Astrocyte (in vitro differentiated cells and primary cell): Measurements from ENCODE around the gene RAVER1. TPM values are rescaled to one million over a fixed set of nuclear protein-coding genes. Genes with fewer than 3 reads are reported as not detected.

Source experiments
- DNase-seq: peaks from one replicate; pipeline ENCODE4 v3.0.0-alpha.2; 2010; ENCODE audit warnings: low read depth
- FAIRE-seq: peaks from 2 replicates; lab custom pipeline; 2011; peaks lifted over from hg19 to GRCh38; lab: Jason Lieb, UNC
- H2AFZ ChIP-seq: 2 replicates; pipeline ENCODE4 v1.6.0; 2012; ENCODE audit warnings: low read depth, low read length, inconsistent platforms
- H3K27ac ChIP-seq: 2 replicates; pipeline ENCODE4 v1.5.1; 2011; ENCODE audit warnings: low read depth, low read length, inconsistent platforms
- H3K27me3 ChIP-seq: 2 replicates; pipeline ENCODE4 v1.6.0; 2011; ENCODE audit warnings: low read length, inconsistent platforms; ENCODE audit not compliant: insufficient read depth
- H3K36me3 ChIP-seq: 2 replicates; pipeline ENCODE4 v1.5.1; 2011; ENCODE audit warnings: low read length, inconsistent platforms; ENCODE audit not compliant: insufficient read depth
- H3K4me1 ChIP-seq: 2 replicates; pipeline ENCODE4 v1.5.1; 2011; ENCODE audit warnings: low read length, inconsistent platforms; ENCODE audit not compliant: insufficient read depth
- H3K4me2 ChIP-seq: 2 replicates; pipeline ENCODE4 v1.6.0; 2012; ENCODE audit warnings: low read length, inconsistent platforms
- H3K4me3 ChIP-seq: 2 replicates; pipeline ENCODE4 v1.5.1; 2011; ENCODE audit warnings: low read depth, mild to moderate bottlenecking, low read length, inconsistent platforms; ENCODE audit not compliant: insufficient read depth
- H3K79me2 ChIP-seq: 2 replicates; pipeline ENCODE4 v1.6.0; 2012; ENCODE audit warnings: mild to moderate bottlenecking, low read length, inconsistent platforms; ENCODE audit not compliant: insufficient read depth
- H3K9ac ChIP-seq: 2 replicates; pipeline ENCODE4 v1.6.0; 2012; ENCODE audit warnings: mild to moderate bottlenecking, low read length, inconsistent platforms
- H3K9me3 ChIP-seq: 2 replicates; pipeline ENCODE4 v1.5.1; 2012; ENCODE audit warnings: low read depth, mild to moderate bottlenecking, low read length, inconsistent platforms; ENCODE audit not compliant: insufficient read depth
- H4K20me1 ChIP-seq: 2 replicates; pipeline ENCODE4 v1.6.0; 2012; ENCODE audit warnings: low read length, inconsistent platforms; ENCODE audit not compliant: insufficient read depth
- H3K27ac Mint-ChIP-seq: one replicate; pipeline ENCODE4 v1.8.0; 2021; ENCODE audit warnings: mild to moderate bottlenecking, mixed read lengths; ENCODE audit not compliant: unreplicated experiment
- H3K27me3 Mint-ChIP-seq: one replicate; pipeline ENCODE4 v1.8.0; 2021; ENCODE audit warnings: low read depth, mixed read lengths; ENCODE audit not compliant: unreplicated experiment
- H3K36me3 Mint-ChIP-seq: one replicate; pipeline ENCODE4 v1.8.0; 2021; ENCODE audit warnings: low read depth, mixed read lengths; ENCODE audit not compliant: unreplicated experiment
- H3K4me1 Mint-ChIP-seq: one replicate; pipeline ENCODE4 v1.8.0; 2021; ENCODE audit warnings: low read depth, mixed read lengths; ENCODE audit not compliant: unreplicated experiment
- H3K4me3 Mint-ChIP-seq: one replicate; pipeline ENCODE4 v1.8.0; 2021; ENCODE audit warnings: mild to moderate bottlenecking, moderate library complexity, mixed read lengths; ENCODE audit not compliant: unreplicated experiment
- H3K9me3 Mint-ChIP-seq: one replicate; pipeline ENCODE4 v1.8.0; 2021; ENCODE audit warnings: mild to moderate bottlenecking, mixed read lengths; ENCODE audit not compliant: unreplicated experiment
- CTCF ChIP-seq: IDR thresholded peaks from 2 replicates; pipeline ENCODE4 v1.5.1; 2011; ENCODE audit warnings: low read depth, mild to moderate bottlenecking, inconsistent platforms, low read length, moderate library complexity; ENCODE audit not compliant: insufficient read depth
- EZH2 ChIP-seq: IDR thresholded peaks from 2 replicates; pipeline ENCODE4 v1.6.1; 2012; ENCODE audit warnings: mild to moderate bottlenecking, low read length, inconsistent platforms; ENCODE audit not compliant: insufficient read depth
- total RNA-seq: library from RNA; stranded (reverse); gene quantifications from 2 replicates; pipeline ENCODE4 v1.2.1, GENCODE V29; 2021

The RAVER1 gene
- total RNA-seq, 1 donor from 2014 or later, result 29.6 TPM

GRCh38 chr19:10295305-10295846 is 38.0 kb downstream of the RAVER1 start:
- H3K27ac ChIP-seq, result no peak overlapping the region
- H3K4me2 ChIP-seq, result peak overlapping the region; percentile 63
- H3K36me3 ChIP-seq, result no peaks in the 10 kb centered on the region
- Mint-ChIP-seq H3K4me3 (no peak overlapping the region), H3K36me3 (peaks cover 2% of the 10 kb centered on the region), H3K27ac (no peak overlapping the region), H3K9me3 (peaks cover 24% of the 10 kb centered on the region), H3K27me3 (peaks cover 57% of the 10 kb centered on the region), H3K4me1 (no peaks in the 10 kb centered on the region)
- no peak overlapping the region for H2AFZ ChIP-seq
- FAIRE-seq (no peak), DNase-seq (no peak)
- no peak overlapping the region for H3K4me3 ChIP-seq
- no peaks in the 10 kb centered on the region for H3K79me2 ChIP-seq
- peaks cover 25% of the 10 kb centered on the region for H3K4me1 ChIP-seq
- H3K27me3 ChIP-seq, result peaks cover 56% of the 10 kb centered on the region
- H3K9me3 ChIP-seq, result peaks cover 11% of the 10 kb centered on the region
- H4K20me1 ChIP-seq, result peaks cover 13% of the 10 kb centered on the region
- no peak overlapping the region for H3K9ac ChIP-seq
- TF ChIP-seq EZH2 (peak; percentile 75), CTCF (no peak)

GRCh38 chr19:10294368-10294697 is 39.0 kb downstream of the RAVER1 start:
- peaks cover 62% of the 10 kb centered on the region for H3K27me3 Mint-ChIP-seq
- H3K4me1 ChIP-seq, result peaks cover 28% of the 10 kb centered on the region
- no peak overlapping the region for H3K27ac ChIP-seq
- TF ChIP-seq EZH2, result peak; percentile 26
- TF ChIP-seq CTCF, result no peak
- no peaks in the 10 kb centered on the region for H3K36me3 ChIP-seq
- H3K9me3 Mint-ChIP-seq, result peaks cover 28% of the 10 kb centered on the region
- H3K79me2 ChIP-seq, result no peaks in the 10 kb centered on the region
- H3K4me3 ChIP-seq, result no peak overlapping the region
- DNase-seq, result no peak
- peaks cover 16% of the 10 kb centered on the region for H4K20me1 ChIP-seq
- no peak overlapping the region for H2AFZ ChIP-seq
- H3K4me1 Mint-ChIP-seq, result no peaks in the 10 kb centered on the region
- no peak overlapping the region for H3K9ac ChIP-seq
- peaks cover 11% of the 10 kb centered on the region for H3K9me3 ChIP-seq
- peaks cover 2% of the 10 kb centered on the region for H3K36me3 Mint-ChIP-seq
- H3K4me2 ChIP-seq, result no peak overlapping the region
- peaks cover 63% of the 10 kb centered on the region for H3K27me3 ChIP-seq
- H3K4me3 Mint-ChIP-seq, result no peak overlapping the region
- no peak overlapping the region for H3K27ac Mint-ChIP-seq
- no peak for FAIRE-seq

- no peaks in the 10 kb centered on the region for H3K79me2 ChIP-seq
- H3K9me3 ChIP-seq, result peaks cover 11% of the 10 kb centered on the region
- H3K36me3 ChIP-seq, result no peaks in the 10 kb centered on the region
- Mint-ChIP-seq H3K4me1 (no peaks in the 10 kb centered on the region), H3K36me3 (peaks cover 2% of the 10 kb centered on the region), H3K4me3 (no peak overlapping the region), H3K9me3 (peaks cover 28% of the 10 kb centered on the region), H3K27me3 (peaks cover 66% of the 10 kb centered on the region), H3K27ac (peak overlapping the region; percentile 47)
- H3K4me3 ChIP-seq, result no peak overlapping the region
- no peak for TF ChIP-seq EZH2
- TF ChIP-seq CTCF, result no peak
- H3K27me3 ChIP-seq, result peaks cover 63% of the 10 kb centered on the region
- H3K27ac ChIP-seq, result no peak overlapping the region
- no peak overlapping the region for H3K4me2 ChIP-seq
- peaks cover 16% of the 10 kb centered on the region for H4K20me1 ChIP-seq
- no peak overlapping the region for H3K9ac ChIP-seq
- DNase-seq (no peak), FAIRE-seq (no peak)
- peaks cover 30% of the 10 kb centered on the region for H3K4me1 ChIP-seq
- no peak overlapping the region for H2AFZ ChIP-seq
Observed at GRCh38 chr19:10293637-10294367, 39.5 kb downstream of the RAVER1 start.
